ENCODE measurements around the gene FAM193A. TPM values are rescaled to one million over a fixed set of nuclear protein-coding genes. Genes with fewer than 3 reads are reported as not detected.

Gene FAM193A
- total RNA-seq, 1 experiment from 2014 or later, result 13.6 TPM

GRCh38 chr4:2698504-2698903 lies 162.1 kb downstream of the FAM193A start:
- no peaks in the 10 kb centered on the region for H3K79me2 ChIP-seq (ENCODE audit: low read length)
- POLR2A ChIA-PET (ENCODE audit: unreplicated experiment), result no interaction called here
- H3K9me2 ChIP-seq (replicated peaks; ENCODE audit: low read length), result no peaks in the 10 kb centered on the region
- H4K20me1 ChIP-seq (ENCODE audit: low read length), result no peaks in the 10 kb centered on the region
- no peaks in the 10 kb centered on the region for H3K4me1 ChIP-seq (ENCODE audit: insufficient read depth, low read length)
- DNase-seq, result no peak
- no peak overlapping the region for H2AFZ ChIP-seq (ENCODE audit: low read length)
- no TSS peak for BruUV-seq (replicated peaks)
- no peaks in the 10 kb centered on the region for H3K9me3 ChIP-seq (ENCODE audit: low read length)
- no peak overlapping the region for H3K9ac ChIP-seq (ENCODE audit: low read length)
- no peak for ATAC-seq
- no peaks in the 10 kb centered on the region for H3F3A ChIP-seq (ENCODE audit: low read length, unreplicated experiment)
- intact Hi-C loops (cut with micrococcal nuclease), result no loop called here
- TF ChIP-seq EZH2phosphoT487 (IDR thresholded peaks at IDR 0.05; ENCODE audit: borderline replicate concordance, low read length) (no peak), EZH2 (IDR thresholded peaks at IDR 0.05; ENCODE audit: low read length, unreplicated experiment) (no peak), CTCF (conservative IDR thresholded peaks at IDR 0.05; ENCODE audit: low read depth, low read length) (no peak)
- no peaks in the 10 kb centered on the region for H3K27me3 ChIP-seq (ENCODE audit: low read length)
- H3K27ac ChIP-seq (ENCODE audit: low read length), result no peak overlapping the region
- no peak overlapping the region for H3K4me2 ChIP-seq (ENCODE audit: low read length)
- CTCF ChIA-PET, result no interaction called here
- peaks cover 5% of the 10 kb centered on the region; the same call in 1 of the 2 replicates for H3K36me3 ChIP-seq (ENCODE audit: low read depth, low read length)
- H3K4me3 ChIP-seq (ENCODE audit: low read length), result no peak overlapping the region

GRCh38 chr4:2698951-2699505 lies 162.6 kb downstream of the FAM193A start:
- no peak for TF ChIP-seq EZH2 (IDR thresholded peaks at IDR 0.05; ENCODE audit: low read length, unreplicated experiment)
- TF ChIP-seq EZH2phosphoT487 (IDR thresholded peaks at IDR 0.05; ENCODE audit: borderline replicate concordance, low read length), result no peak
- TF ChIP-seq CTCF (conservative IDR thresholded peaks at IDR 0.05; ENCODE audit: low read depth, low read length), result no peak
- DNase-seq, result no peak
- CTCF ChIA-PET, result no interaction called here
- Histone ChIP-seq H3K9ac (ENCODE audit: low read length) (no peak overlapping the region), H3K4me1 (ENCODE audit: insufficient read depth, low read length) (no peaks in the 10 kb centered on the region), H3K79me2 (ENCODE audit: low read length) (no peaks in the 10 kb centered on the region), H3K27ac (ENCODE audit: low read length) (no peak overlapping the region), H3K4me2 (ENCODE audit: low read length) (no peak overlapping the region), H3K36me3 (ENCODE audit: low read depth, low read length) (peaks cover 5% of the 10 kb centered on the region; the same call in 1 of the 2 replicates), H2AFZ (ENCODE audit: low read length) (no peak overlapping the region), H3K9me2 (replicated peaks; ENCODE audit: low read length) (no peaks in the 10 kb centered on the region), H3F3A (ENCODE audit: low read length, unreplicated experiment) (no peaks in the 10 kb centered on the region), H3K9me3 (ENCODE audit: low read length) (no peaks in the 10 kb centered on the region), H3K27me3 (ENCODE audit: low read length) (no peaks in the 10 kb centered on the region), H4K20me1 (ENCODE audit: low read length) (no peaks in the 10 kb centered on the region), H3K4me3 (ENCODE audit: low read length) (no peak overlapping the region)
- intact Hi-C loops (cut with micrococcal nuclease), result no loop called here
- BruUV-seq (replicated peaks), result no TSS peak
- no peak for ATAC-seq
- POLR2A ChIA-PET (ENCODE audit: unreplicated experiment), result no interaction called here

- intact Hi-C loops (cut with micrococcal nuclease), result no loop called here
- POLR2A ChIA-PET (ENCODE audit: unreplicated experiment), result no interaction called here
- no peak for ATAC-seq
- H3K4me3 ChIP-seq (ENCODE audit: low read length), result no peak overlapping the region
- DNase-seq, result no peak
- H3K36me3 ChIP-seq (ENCODE audit: low read depth, low read length), result peaks cover 5% of the 10 kb centered on the region; the same call in 1 of the 2 replicates
- no peaks in the 10 kb centered on the region for H3F3A ChIP-seq (ENCODE audit: low read length, unreplicated experiment)
- no peaks in the 10 kb centered on the region for H3K9me3 ChIP-seq (ENCODE audit: low read length)
- H4K20me1 ChIP-seq (ENCODE audit: low read length), result no peaks in the 10 kb centered on the region
- CTCF ChIA-PET, result no interaction called here
- TF ChIP-seq EZH2 (IDR thresholded peaks at IDR 0.05; ENCODE audit: low read length, unreplicated experiment), result no peak
- TF ChIP-seq CTCF (conservative IDR thresholded peaks at IDR 0.05; ENCODE audit: low read depth, low read length), result no peak
- TF ChIP-seq EZH2phosphoT487 (IDR thresholded peaks at IDR 0.05; ENCODE audit: borderline replicate concordance, low read length), result no peak
- H3K4me2 ChIP-seq (ENCODE audit: low read length), result no peak overlapping the region
- no peak overlapping the region for H2AFZ ChIP-seq (ENCODE audit: low read length)
- H3K9me2 ChIP-seq (replicated peaks; ENCODE audit: low read length), result no peaks in the 10 kb centered on the region
- no peaks in the 10 kb centered on the region for H3K27me3 ChIP-seq (ENCODE audit: low read length)
- BruUV-seq (replicated peaks), result no TSS peak
- H3K9ac ChIP-seq (ENCODE audit: low read length), result no peak overlapping the region
- H3K79me2 ChIP-seq (ENCODE audit: low read length), result no peaks in the 10 kb centered on the region
- no peaks in the 10 kb centered on the region for H3K4me1 ChIP-seq (ENCODE audit: insufficient read depth, low read length)
- H3K27ac ChIP-seq (ENCODE audit: low read length), result no peak overlapping the region
These were observed 163.1 kb downstream of the FAM193A start for GRCh38 chr4:2699534-2699933.
